ENCODE data around the gene NOX1. TPM values are rescaled to one million over a fixed set of nuclear protein-coding genes. Genes with fewer than 3 reads are reported as not detected.

Gene NOX1
- total RNA-seq, 1 donor = not detected

GRCh38 chrX:100864657-100865391 lies 9.3 kb downstream of the NOX1 start:
- H3K27ac ChIP-seq (ENCODE audit: low read depth, low read length) = no peak overlapping the region
- TF ChIP-seq, protein P1, sequence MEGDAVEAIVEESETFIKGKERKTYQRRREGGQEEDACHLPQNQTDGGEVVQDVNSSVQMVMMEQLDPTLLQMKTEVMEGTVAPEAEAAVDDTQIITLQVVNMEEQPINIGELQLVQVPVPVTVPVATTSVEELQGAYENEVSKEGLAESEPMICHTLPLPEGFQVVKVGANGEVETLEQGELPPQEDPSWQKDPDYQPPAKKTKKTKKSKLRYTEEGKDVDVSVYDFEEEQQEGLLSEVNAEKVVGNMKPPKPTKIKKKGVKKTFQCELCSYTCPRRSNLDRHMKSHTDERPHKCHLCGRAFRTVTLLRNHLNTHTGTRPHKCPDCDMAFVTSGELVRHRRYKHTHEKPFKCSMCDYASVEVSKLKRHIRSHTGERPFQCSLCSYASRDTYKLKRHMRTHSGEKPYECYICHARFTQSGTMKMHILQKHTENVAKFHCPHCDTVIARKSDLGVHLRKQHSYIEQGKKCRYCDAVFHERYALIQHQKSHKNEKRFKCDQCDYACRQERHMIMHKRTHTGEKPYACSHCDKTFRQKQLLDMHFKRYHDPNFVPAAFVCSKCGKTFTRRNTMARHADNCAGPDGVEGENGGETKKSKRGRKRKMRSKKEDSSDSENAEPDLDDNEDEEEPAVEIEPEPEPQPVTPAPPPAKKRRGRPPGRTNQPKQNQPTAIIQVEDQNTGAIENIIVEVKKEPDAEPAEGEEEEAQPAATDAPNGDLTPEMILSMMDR (IDR thresholded peaks at IDR 0.05; ENCODE audit: extremely low read depth, low read depth, low read length) = no peak

GRCh38 chrX:100863326-100863864 lies 10.8 kb downstream of the NOX1 start:
- Histone ChIP-seq H2AFZ (ENCODE audit: low read length) (no peak overlapping the region), H3K27ac (ENCODE audit: low read depth, low read length) (no peak overlapping the region), H3K79me2 (ENCODE audit: insufficient read depth, low read length) (no peaks in the 10 kb centered on the region), H3K27me3 (ENCODE audit: insufficient read depth, low read length) (peaks cover 13% of the 10 kb centered on the region), H4K20me1 (ENCODE audit: insufficient read depth, low read length) (no peaks in the 10 kb centered on the region), H3K9me3 (ENCODE audit: low read depth, low read length) (no peaks in the 10 kb centered on the region), H3K4me3 (ENCODE audit: insufficient read depth, low read length) (no peak overlapping the region), H3K4me1 (ENCODE audit: insufficient read depth, low read length) (no peaks in the 10 kb centered on the region), H3K4me2 (ENCODE audit: insufficient read depth, low read length) (no peak overlapping the region), H3K36me3 (ENCODE audit: insufficient read depth, low read length) (no peaks in the 10 kb centered on the region)
- no peak for DNase-seq (ENCODE audit: insufficient read length, low spot score, missing footprints)
- TF ChIP-seq, protein P1 (IDR thresholded peaks at IDR 0.05; ENCODE audit: extremely low read depth, low read depth, low read length) = no peak

More at GRCh38 chrX:100864657-100865391, 9.3 kb downstream of the NOX1 start:
- no peaks in the 10 kb centered on the region for H3K36me3 ChIP-seq (ENCODE audit: insufficient read depth, low read length)
- no peak overlapping the region for H3K4me2 ChIP-seq (ENCODE audit: insufficient read depth, low read length)
- no peaks in the 10 kb centered on the region for H3K79me2 ChIP-seq (ENCODE audit: insufficient read depth, low read length)
- H4K20me1 ChIP-seq (ENCODE audit: insufficient read depth, low read length) = no peaks in the 10 kb centered on the region
- DNase-seq (ENCODE audit: insufficient read length, low spot score, missing footprints) = peak; percentile 37
- no peak overlapping the region for H3K4me3 ChIP-seq (ENCODE audit: insufficient read depth, low read length)
- H3K4me1 ChIP-seq (ENCODE audit: insufficient read depth, low read length) = no peaks in the 10 kb centered on the region
- no peaks in the 10 kb centered on the region for H3K9me3 ChIP-seq (ENCODE audit: low read depth, low read length)
- H3K27me3 ChIP-seq (ENCODE audit: insufficient read depth, low read length) = peaks cover 12% of the 10 kb centered on the region
- no peak overlapping the region for H2AFZ ChIP-seq (ENCODE audit: low read length)

DNA sequence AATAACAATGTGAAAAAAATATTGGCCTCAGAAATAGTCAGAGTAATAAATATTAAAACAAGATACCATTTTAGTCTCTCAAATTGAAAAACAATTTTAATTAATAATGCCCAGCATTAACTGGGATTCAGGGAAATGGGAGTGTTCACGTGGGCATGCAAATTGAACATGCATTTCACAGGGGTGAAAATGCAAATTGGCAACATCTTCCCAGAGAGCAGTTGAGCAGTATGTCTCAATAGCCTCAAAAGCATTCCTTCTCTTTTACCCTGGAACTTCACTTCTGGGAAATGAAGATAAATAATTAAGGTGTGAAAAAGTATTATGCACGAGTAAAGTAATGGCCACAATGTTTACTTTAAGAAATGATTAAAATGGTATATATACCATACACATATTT lies 21.3 kb downstream of the NOX1 start:
- no peak overlapping the region for H3K4me3 ChIP-seq (ENCODE audit: insufficient read depth, low read length)
- H3K79me2 ChIP-seq (ENCODE audit: insufficient read depth, low read length) = no peaks in the 10 kb centered on the region
- H3K36me3 ChIP-seq (ENCODE audit: insufficient read depth, low read length) = no peaks in the 10 kb centered on the region
- TF ChIP-seq, protein P1 (IDR thresholded peaks at IDR 0.05; ENCODE audit: extremely low read depth, low read depth, low read length) = no peak
- no peaks in the 10 kb centered on the region for H3K27me3 ChIP-seq (ENCODE audit: insufficient read depth, low read length)
- no peak overlapping the region for H3K27ac ChIP-seq (ENCODE audit: low read depth, low read length)
- no peaks in the 10 kb centered on the region for H3K4me1 ChIP-seq (ENCODE audit: insufficient read depth, low read length)
- DNase-seq (ENCODE audit: insufficient read length, low spot score, missing footprints) = no peak
- no peaks in the 10 kb centered on the region for H3K9me3 ChIP-seq (ENCODE audit: low read depth, low read length)
- H2AFZ ChIP-seq (ENCODE audit: low read length) = no peak overlapping the region
- H4K20me1 ChIP-seq (ENCODE audit: insufficient read depth, low read length) = no peaks in the 10 kb centered on the region
- no peak overlapping the region for H3K4me2 ChIP-seq (ENCODE audit: insufficient read depth, low read length)

GRCh38 chrX:100850317-100850716 lies 23.8 kb downstream of the NOX1 start:
- H3K79me2 ChIP-seq (ENCODE audit: insufficient read depth, low read length) = no peaks in the 10 kb centered on the region
- no peak overlapping the region for H2AFZ ChIP-seq (ENCODE audit: low read length)
- H3K4me3 ChIP-seq (ENCODE audit: insufficient read depth, low read length) = no peak overlapping the region
- DNase-seq (ENCODE audit: insufficient read length, low spot score, missing footprints) = no peak
- TF ChIP-seq, protein P1 (IDR thresholded peaks at IDR 0.05; ENCODE audit: extremely low read depth, low read depth, low read length) = no peak
- no peaks in the 10 kb centered on the region for H3K4me1 ChIP-seq (ENCODE audit: insufficient read depth, low read length)
- H3K9me3 ChIP-seq (ENCODE audit: low read depth, low read length) = no peaks in the 10 kb centered on the region
- no peak overlapping the region for H3K4me2 ChIP-seq (ENCODE audit: insufficient read depth, low read length)
- H3K36me3 ChIP-seq (ENCODE audit: insufficient read depth, low read length) = no peaks in the 10 kb centered on the region
- no peaks in the 10 kb centered on the region for H4K20me1 ChIP-seq (ENCODE audit: insufficient read depth, low read length)
- no peaks in the 10 kb centered on the region for H3K27me3 ChIP-seq (ENCODE audit: insufficient read depth, low read length)
- no peak overlapping the region for H3K27ac ChIP-seq (ENCODE audit: low read depth, low read length)

All from osteoblast (primary cell).